Calu3 (cell line): ENCODE measurements around the gene EXOC3L1. TPM values are rescaled to one million over a fixed set of nuclear protein-coding genes. Genes with fewer than 3 reads are reported as not detected.

ENCODE experiments used
- BruUV-seq: library from RNA; stranded (reverse); fragments of 400-500 nt; replicated peaks from 2 replicates; lab custom pipeline; 2021; lab: Mats Ljungman, UMichigan
- CTCF ChIA-PET: fragments of 300-600 bp; sonication (Branson Sonifier 250); formaldehyde crosslinking; loops from one replicate; lab custom pipeline; 2022; ENCODE audit warnings: antibody characterized with exemption; lab: Charles Lee
- DNase-seq: peaks from one replicate; pipeline ENCODE4 v3.0.0; 2022
- H3K27ac Mint-ChIP-seq: one replicate; pipeline ENCODE4 v1.8.0; 2022; ENCODE audit warnings: mixed read lengths; ENCODE audit not compliant: unreplicated experiment
- H3K27me3 Mint-ChIP-seq: one replicate; pipeline ENCODE4 v1.8.0; 2022; ENCODE audit warnings: mixed read lengths; ENCODE audit not compliant: unreplicated experiment
- H3K36me3 Mint-ChIP-seq: one replicate; pipeline ENCODE4 v1.8.0; 2022; ENCODE audit warnings: mild to moderate bottlenecking, moderate library complexity, mixed read lengths; ENCODE audit not compliant: insufficient read depth, unreplicated experiment
- H3K4me1 Mint-ChIP-seq: one replicate; pipeline ENCODE4 v1.8.0; 2022; ENCODE audit warnings: mild to moderate bottlenecking, low read depth, mixed read lengths; ENCODE audit not compliant: unreplicated experiment
- H3K4me3 Mint-ChIP-seq: one replicate; pipeline ENCODE4 v1.8.0; 2022; ENCODE audit warnings: mild to moderate bottlenecking, low read depth, moderate library complexity, mixed read lengths; ENCODE audit not compliant: unreplicated experiment
- H3K9me3 Mint-ChIP-seq: one replicate; pipeline ENCODE4 v1.8.0; 2022; ENCODE audit warnings: low read depth, mixed read lengths; ENCODE audit not compliant: unreplicated experiment
- CTCF ChIP-seq: fragments of 200-600 bp; IDR thresholded peaks from one replicate; pipeline ENCODE4 v1.8.0; 2022; ENCODE audit warnings: antibody characterized with exemption; ENCODE audit not compliant: unreplicated experiment
- intact Hi-C: fragments of 100-400 bp; cut with micrococcal nuclease; formaldehyde crosslinking; loops from one replicate; pipeline ENCODE4 v1.10.0; 2022; ENCODE audit not compliant: unreplicated experiment
- total RNA-seq: library from RNA; stranded (reverse); gene quantifications from 2 replicates; pipeline ENCODE4 v1.2.3, GENCODE V29; 2022

EXOC3L1 gene
- total RNA-seq, 1 experiment from 2014 or later = 0.31 TPM

- H3K4me3 Mint-ChIP-seq = no peak overlapping the region
- no peaks in the 10 kb centered on the region for H3K9me3 Mint-ChIP-seq
- H3K27ac Mint-ChIP-seq = no peak overlapping the region
- H3K27me3 Mint-ChIP-seq = peaks cover 38% of the 10 kb centered on the region
- DNase-seq = no peak
- CTCF ChIA-PET = interaction anchor here (0.7 kb wide), 1 partner anchor 327 kb away, joined by 3 read pairs; no protein-coding TSS in a partner anchor
- intact Hi-C loops = no loop called here
- no peaks in the 10 kb centered on the region for H3K4me1 Mint-ChIP-seq
- TF ChIP-seq CTCF = no peak
- no TSS peak for BruUV-seq
- peaks cover 2% of the 10 kb centered on the region for H3K36me3 Mint-ChIP-seq
Observed at GRCh38 chr16:67212766-67213165, 22.8 kb upstream of the EXOC3L1 start.

- CTCF ChIA-PET = no interaction called here
- BruUV-seq = no TSS peak
- Mint-ChIP-seq H3K4me1 (no peaks in the 10 kb centered on the region), H3K27ac (no peak overlapping the region), H3K9me3 (no peaks in the 10 kb centered on the region), H3K27me3 (peaks cover 28% of the 10 kb centered on the region), H3K4me3 (no peak overlapping the region), H3K36me3 (peaks cover 9% of the 10 kb centered on the region)
- TF ChIP-seq CTCF = no peak
- DNase-seq = no peak
- intact Hi-C loops = no loop called here
Observed at GRCh38 chr16:67211674-67212073, 21.7 kb upstream of the EXOC3L1 start.

- no TSS peak for BruUV-seq
- intact Hi-C loops = no loop called here
- Mint-ChIP-seq H3K9me3 (no peaks in the 10 kb centered on the region), H3K36me3 (peaks cover 14% of the 10 kb centered on the region), H3K27me3 (peaks cover 14% of the 10 kb centered on the region), H3K4me3 (no peak overlapping the region), H3K27ac (no peak overlapping the region), H3K4me1 (no peaks in the 10 kb centered on the region)
- TF ChIP-seq CTCF = no peak
- DNase-seq = no peak
- CTCF ChIA-PET = no interaction called here
Observed at GRCh38 chr16:67210069-67210937, 20.4 kb upstream of the EXOC3L1 start.

- no peak for DNase-seq
- Mint-ChIP-seq H3K4me3 (no peak overlapping the region), H3K27me3 (peaks cover 13% of the 10 kb centered on the region), H3K9me3 (no peaks in the 10 kb centered on the region), H3K4me1 (no peaks in the 10 kb centered on the region), H3K36me3 (peaks cover 16% of the 10 kb centered on the region), H3K27ac (no peak overlapping the region)
- CTCF ChIA-PET = no interaction called here
- no peak for TF ChIP-seq CTCF
- BruUV-seq = no TSS peak
- intact Hi-C loops = no loop called here
Observed at GRCh38 chr16:67209565-67209964, 19.6 kb upstream of the EXOC3L1 start.
